ENCODE measurements around the gene PTPN3. TPM values are rescaled to one million over a fixed set of nuclear protein-coding genes. Genes with fewer than 3 reads are reported as not detected.

The PTPN3 gene
- total and polyA plus RNA-seq, 4 donors: 6.3 to 30.3 (median 23.5) TPM

- TF ChIP-seq, protein P1, sequence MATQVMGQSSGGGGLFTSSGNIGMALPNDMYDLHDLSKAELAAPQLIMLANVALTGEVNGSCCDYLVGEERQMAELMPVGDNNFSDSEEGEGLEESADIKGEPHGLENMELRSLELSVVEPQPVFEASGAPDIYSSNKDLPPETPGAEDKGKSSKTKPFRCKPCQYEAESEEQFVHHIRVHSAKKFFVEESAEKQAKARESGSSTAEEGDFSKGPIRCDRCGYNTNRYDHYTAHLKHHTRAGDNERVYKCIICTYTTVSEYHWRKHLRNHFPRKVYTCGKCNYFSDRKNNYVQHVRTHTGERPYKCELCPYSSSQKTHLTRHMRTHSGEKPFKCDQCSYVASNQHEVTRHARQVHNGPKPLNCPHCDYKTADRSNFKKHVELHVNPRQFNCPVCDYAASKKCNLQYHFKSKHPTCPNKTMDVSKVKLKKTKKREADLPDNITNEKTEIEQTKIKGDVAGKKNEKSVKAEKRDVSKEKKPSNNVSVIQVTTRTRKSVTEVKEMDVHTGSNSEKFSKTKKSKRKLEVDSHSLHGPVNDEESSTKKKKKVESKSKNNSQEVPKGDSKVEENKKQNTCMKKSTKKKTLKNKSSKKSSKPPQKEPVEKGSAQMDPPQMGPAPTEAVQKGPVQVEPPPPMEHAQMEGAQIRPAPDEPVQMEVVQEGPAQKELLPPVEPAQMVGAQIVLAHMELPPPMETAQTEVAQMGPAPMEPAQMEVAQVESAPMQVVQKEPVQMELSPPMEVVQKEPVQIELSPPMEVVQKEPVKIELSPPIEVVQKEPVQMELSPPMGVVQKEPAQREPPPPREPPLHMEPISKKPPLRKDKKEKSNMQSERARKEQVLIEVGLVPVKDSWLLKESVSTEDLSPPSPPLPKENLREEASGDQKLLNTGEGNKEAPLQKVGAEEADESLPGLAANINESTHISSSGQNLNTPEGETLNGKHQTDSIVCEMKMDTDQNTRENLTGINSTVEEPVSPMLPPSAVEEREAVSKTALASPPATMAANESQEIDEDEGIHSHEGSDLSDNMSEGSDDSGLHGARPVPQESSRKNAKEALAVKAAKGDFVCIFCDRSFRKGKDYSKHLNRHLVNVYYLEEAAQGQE (IDR thresholded peaks at IDR 0.05): no peak
- TF ChIP-seq SP1 (IDR thresholded peaks at IDR 0.05) (no peak), TAF1 (conservative IDR thresholded peaks at IDR 0.05) (no peak), RXRA (IDR thresholded peaks at IDR 0.05) (no peak)
Measured at GRCh38 chr9:109351032-109351431, 147.1 kb downstream of the PTPN3 start (continued).

DNA sequence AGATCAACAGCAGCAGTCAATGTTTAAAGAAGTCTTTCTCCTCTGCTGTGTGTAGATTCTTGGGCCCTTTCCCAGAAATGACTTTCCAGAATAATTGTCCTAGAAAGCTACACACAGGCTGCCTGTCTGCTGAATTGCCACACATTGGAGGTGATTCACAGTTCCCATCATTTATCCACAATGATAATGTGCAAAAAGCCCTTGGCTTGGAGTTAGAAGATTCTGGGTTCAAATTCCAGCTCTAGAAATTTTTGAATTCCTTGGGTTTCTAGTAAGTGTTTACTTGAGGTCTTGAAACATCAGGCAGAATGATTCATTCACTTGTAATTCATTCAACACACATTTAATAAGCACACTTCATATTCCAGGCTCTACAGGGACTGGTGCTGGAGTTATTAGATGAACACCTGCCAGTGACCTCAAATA is 148.7 kb downstream of the PTPN3 start:
- no peak for DNase-seq (ENCODE audit: low spot score)
- no peak overlapping the region for H3K27ac ChIP-seq (ENCODE audit: low read depth in 1 of 2, low read length in 2 of 2)
- TF ChIP-seq, protein P2, sequence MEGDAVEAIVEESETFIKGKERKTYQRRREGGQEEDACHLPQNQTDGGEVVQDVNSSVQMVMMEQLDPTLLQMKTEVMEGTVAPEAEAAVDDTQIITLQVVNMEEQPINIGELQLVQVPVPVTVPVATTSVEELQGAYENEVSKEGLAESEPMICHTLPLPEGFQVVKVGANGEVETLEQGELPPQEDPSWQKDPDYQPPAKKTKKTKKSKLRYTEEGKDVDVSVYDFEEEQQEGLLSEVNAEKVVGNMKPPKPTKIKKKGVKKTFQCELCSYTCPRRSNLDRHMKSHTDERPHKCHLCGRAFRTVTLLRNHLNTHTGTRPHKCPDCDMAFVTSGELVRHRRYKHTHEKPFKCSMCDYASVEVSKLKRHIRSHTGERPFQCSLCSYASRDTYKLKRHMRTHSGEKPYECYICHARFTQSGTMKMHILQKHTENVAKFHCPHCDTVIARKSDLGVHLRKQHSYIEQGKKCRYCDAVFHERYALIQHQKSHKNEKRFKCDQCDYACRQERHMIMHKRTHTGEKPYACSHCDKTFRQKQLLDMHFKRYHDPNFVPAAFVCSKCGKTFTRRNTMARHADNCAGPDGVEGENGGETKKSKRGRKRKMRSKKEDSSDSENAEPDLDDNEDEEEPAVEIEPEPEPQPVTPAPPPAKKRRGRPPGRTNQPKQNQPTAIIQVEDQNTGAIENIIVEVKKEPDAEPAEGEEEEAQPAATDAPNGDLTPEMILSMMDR (IDR thresholded peaks at IDR 0.05; ENCODE audit: low read depth, low read length, missing input control): no peak
- no peak for TF ChIP-seq GABPA (IDR thresholded peaks at IDR 0.05 in 1 of 2, conservative IDR thresholded peaks at IDR 0.05 in 1 of 2)
- TF ChIP-seq SP1 (IDR thresholded peaks at IDR 0.05): no peak
- TF ChIP-seq MAX (IDR thresholded peaks at IDR 0.05): no peak
- TF ChIP-seq, protein P3, sequence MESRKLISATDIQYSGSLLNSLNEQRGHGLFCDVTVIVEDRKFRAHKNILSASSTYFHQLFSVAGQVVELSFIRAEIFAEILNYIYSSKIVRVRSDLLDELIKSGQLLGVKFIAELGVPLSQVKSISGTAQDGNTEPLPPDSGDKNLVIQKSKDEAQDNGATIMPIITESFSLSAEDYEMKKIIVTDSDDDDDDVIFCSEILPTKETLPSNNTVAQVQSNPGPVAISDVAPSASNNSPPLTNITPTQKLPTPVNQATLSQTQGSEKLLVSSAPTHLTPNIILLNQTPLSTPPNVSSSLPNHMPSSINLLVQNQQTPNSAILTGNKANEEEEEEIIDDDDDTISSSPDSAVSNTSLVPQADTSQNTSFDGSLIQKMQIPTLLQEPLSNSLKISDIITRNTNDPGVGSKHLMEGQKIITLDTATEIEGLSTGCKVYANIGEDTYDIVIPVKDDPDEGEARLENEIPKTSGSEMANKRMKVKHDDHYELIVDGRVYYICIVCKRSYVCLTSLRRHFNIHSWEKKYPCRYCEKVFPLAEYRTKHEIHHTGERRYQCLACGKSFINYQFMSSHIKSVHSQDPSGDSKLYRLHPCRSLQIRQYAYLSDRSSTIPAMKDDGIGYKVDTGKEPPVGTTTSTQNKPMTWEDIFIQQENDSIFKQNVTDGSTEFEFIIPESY (IDR thresholded peaks at IDR 0.05): no peak
- no peak for TF ChIP-seq YY1 (IDR thresholded peaks at IDR 0.05)
- TF ChIP-seq, protein P1 (IDR thresholded peaks at IDR 0.05): no peak
- no peak for TF ChIP-seq ATF3 (IDR thresholded peaks at IDR 0.05)
- no peak for TF ChIP-seq HNF4G (IDR thresholded peaks at IDR 0.05)
- TF ChIP-seq FOXA2 (IDR thresholded peaks at IDR 0.05): no peak
- TF ChIP-seq HNF4A (conservative IDR thresholded peaks at IDR 0.05): no peak
- H3K9ac ChIP-seq (ENCODE audit: low read depth in 1 of 2, low read length in 2 of 2): no peak overlapping the region
- no peaks in the 10 kb centered on the region for H3K36me3 ChIP-seq (ENCODE audit: control insufficient read depth in 4 of 4, insufficient read depth in 3 of 4, low read depth in 1 of 4, low read length in 3 of 4)
- no peaks in the 10 kb centered on the region for H3K9me3 ChIP-seq (ENCODE audit: control insufficient read depth in 4 of 4, low read length in 3 of 4)
- H3K27me3 ChIP-seq (ENCODE audit: control insufficient read depth in 4 of 4, insufficient read depth in 4 of 4, low read length in 3 of 4): no peaks in the 10 kb centered on the region
- H3K4me3 ChIP-seq (ENCODE audit: low read depth in 1 of 3, low read length in 3 of 3): no peak overlapping the region
- no peaks in the 10 kb centered on the region for H3K4me1 ChIP-seq (ENCODE audit: control insufficient read depth in 4 of 4, insufficient read depth in 4 of 4, low read length in 3 of 4)
